Loucy (cell line): Measurements from ENCODE around the gene OVOL3.

Experiments used
- H2AFZ ChIP-seq: fragments of 200-600 bp; sonication (generic); 2 replicates; pipeline ENCODE4 v1.6.0; 2016; ENCODE audit warnings: antibody characterized with exemption, mild to moderate bottlenecking, low read length, moderate library complexity
- H3F3A ChIP-seq: fragments of 200-600 bp; 2 replicates; pipeline ENCODE4 v1.6.0; 2016; ENCODE audit warnings: antibody characterized with exemption, low read depth, mild to moderate bottlenecking
- H3K27me3 ChIP-seq: fragments of 200-600 bp; sonication (generic); 2 replicates; pipeline ENCODE4 v1.6.1; 2014; ENCODE audit warnings: low read length, mild to moderate bottlenecking; ENCODE audit not compliant: insufficient read depth, poor library complexity, severe bottlenecking
- H3K36me3 ChIP-seq: fragments of 200-600 bp; sonication (generic); 2 replicates; pipeline ENCODE4 v1.6.1; 2016; ENCODE audit warnings: low read length; ENCODE audit not compliant: insufficient read depth
- H3K4me1 ChIP-seq: fragments of 200-600 bp; sonication (generic); 2 replicates; pipeline ENCODE4 v1.5.1; 2014; ENCODE audit warnings: low read length, mild to moderate bottlenecking; ENCODE audit not compliant: insufficient read depth, poor library complexity, severe bottlenecking
- H3K4me2 ChIP-seq: fragments of 200-600 bp; sonication (generic); 2 replicates; pipeline ENCODE4 v1.6.0; 2014; ENCODE audit warnings: antibody characterized with exemption, low read length, low read depth, mild to moderate bottlenecking; ENCODE audit not compliant: poor library complexity, severe bottlenecking
- H3K4me3 ChIP-seq: fragments of 200-600 bp; sonication (generic); 2 replicates; pipeline ENCODE4 v1.5.1; 2014; ENCODE audit warnings: low read length, mild to moderate bottlenecking, mixed read lengths; ENCODE audit not compliant: poor library complexity, severe bottlenecking
- H3K79me2 ChIP-seq: fragments of 200-600 bp; sonication (generic); 2 replicates; pipeline ENCODE4 v1.6.1; 2014; ENCODE audit warnings: low read length; ENCODE audit not compliant: insufficient read depth
- H3K9ac ChIP-seq: fragments of 200-600 bp; sonication (generic); 2 replicates; pipeline ENCODE4 v1.6.0; 2014; ENCODE audit warnings: mild to moderate bottlenecking, low read depth, low read length, moderate library complexity; ENCODE audit not compliant: poor library complexity, severe bottlenecking
- H3K9me2 ChIP-seq: fragments of 200-600 bp; sonication (generic); replicated peaks from 2 replicates; pipeline ENCODE4 v1.6.1; 2016; ENCODE audit warnings: low read depth, low read length, mixed read lengths
- H3K9me3 ChIP-seq: fragments of 200-600 bp; sonication (generic); 2 replicates; pipeline ENCODE4 v1.6.1; 2014; ENCODE audit warnings: mild to moderate bottlenecking, antibody characterized with exemption, low read length, low read depth; ENCODE audit not compliant: insufficient read depth
- H4K20me1 ChIP-seq: fragments of 200-600 bp; sonication (generic); 2 replicates; pipeline ENCODE4 v1.6.0; 2014; ENCODE audit warnings: antibody characterized with exemption, low read length, mild to moderate bottlenecking; ENCODE audit not compliant: insufficient read depth, poor library complexity, severe bottlenecking
- EZH2phosphoT487 ChIP-seq: fragments of 200-600 bp; IDR thresholded peaks from 2 replicates; pipeline ENCODE4 v1.6.1; 2018; ENCODE audit warnings: antibody characterized with exemption, mild to moderate bottlenecking, moderate library complexity, borderline replicate concordance
- TF ChIP-seq, protein P1 (sequence below): fragments of 200-600 bp; sonication (generic); conservative IDR thresholded peaks from 2 replicates; pipeline ENCODE4 v1.5.1; 2014; ENCODE audit warnings: mild to moderate bottlenecking, antibody characterized with exemption, low read length

OVOL3 gene

DNA sequence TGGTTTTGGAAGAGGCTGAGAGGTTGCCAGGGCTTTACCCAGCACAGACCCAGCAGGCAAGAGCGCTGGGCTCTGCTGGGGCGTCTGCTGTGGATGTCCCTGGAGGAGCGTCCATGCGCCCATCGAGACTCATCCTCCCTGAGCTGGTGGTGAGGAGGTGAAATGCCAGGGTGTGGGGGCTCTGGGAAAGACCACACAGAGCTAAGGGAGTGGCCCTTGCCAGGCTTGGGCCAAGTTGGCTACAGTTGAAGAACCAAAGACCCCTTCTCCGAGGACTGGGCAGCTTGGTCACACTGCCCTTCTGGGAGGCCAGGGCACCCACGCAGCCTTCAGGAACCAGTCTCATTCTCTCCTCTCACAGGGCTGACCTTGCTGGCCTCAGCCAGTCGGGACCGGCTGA is 24.6 kb upstream of the OVOL3 start:
- Histone ChIP-seq H2AFZ (no peak overlapping the region), H3F3A (no peaks in the 10 kb centered on the region), H4K20me1 (no peaks in the 10 kb centered on the region), H3K4me1 (no peaks in the 10 kb centered on the region), H3K4me2 (no peak overlapping the region), H3K9ac (no peak overlapping the region), H3K4me3 (no peak overlapping the region), H3K27me3 (no peaks in the 10 kb centered on the region), H3K79me2 (no peaks in the 10 kb centered on the region), H3K9me3 (no peaks in the 10 kb centered on the region), H3K36me3 (peaks cover 92% of the 10 kb centered on the region; the same call in 1 of the 2 replicates), H3K9me2 (no peaks in the 10 kb centered on the region)
- TF ChIP-seq EZH2phosphoT487, result no peak
- TF ChIP-seq, protein P1, sequence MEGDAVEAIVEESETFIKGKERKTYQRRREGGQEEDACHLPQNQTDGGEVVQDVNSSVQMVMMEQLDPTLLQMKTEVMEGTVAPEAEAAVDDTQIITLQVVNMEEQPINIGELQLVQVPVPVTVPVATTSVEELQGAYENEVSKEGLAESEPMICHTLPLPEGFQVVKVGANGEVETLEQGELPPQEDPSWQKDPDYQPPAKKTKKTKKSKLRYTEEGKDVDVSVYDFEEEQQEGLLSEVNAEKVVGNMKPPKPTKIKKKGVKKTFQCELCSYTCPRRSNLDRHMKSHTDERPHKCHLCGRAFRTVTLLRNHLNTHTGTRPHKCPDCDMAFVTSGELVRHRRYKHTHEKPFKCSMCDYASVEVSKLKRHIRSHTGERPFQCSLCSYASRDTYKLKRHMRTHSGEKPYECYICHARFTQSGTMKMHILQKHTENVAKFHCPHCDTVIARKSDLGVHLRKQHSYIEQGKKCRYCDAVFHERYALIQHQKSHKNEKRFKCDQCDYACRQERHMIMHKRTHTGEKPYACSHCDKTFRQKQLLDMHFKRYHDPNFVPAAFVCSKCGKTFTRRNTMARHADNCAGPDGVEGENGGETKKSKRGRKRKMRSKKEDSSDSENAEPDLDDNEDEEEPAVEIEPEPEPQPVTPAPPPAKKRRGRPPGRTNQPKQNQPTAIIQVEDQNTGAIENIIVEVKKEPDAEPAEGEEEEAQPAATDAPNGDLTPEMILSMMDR, result no peak

DNA sequence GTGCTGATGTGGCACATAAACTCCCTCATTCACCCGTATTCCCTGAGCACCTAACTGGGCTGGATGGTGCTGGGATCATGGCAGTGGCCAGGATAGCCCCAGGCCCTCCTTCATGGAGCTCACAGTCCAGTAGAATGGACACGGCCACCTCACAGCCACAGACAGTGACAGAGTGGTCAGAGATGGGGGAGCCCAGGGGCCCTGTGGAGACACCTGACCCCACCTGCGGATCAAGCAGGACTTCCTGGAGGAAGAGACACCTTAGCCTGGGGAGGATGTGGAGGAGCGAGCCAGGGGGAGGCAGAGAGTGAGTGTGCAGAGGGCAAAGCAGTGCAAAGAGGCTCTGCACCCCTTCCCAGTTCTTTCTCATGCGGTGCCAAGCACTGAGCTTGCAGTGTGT is 21.1 kb upstream of the OVOL3 start:
- no peak overlapping the region for H3K4me3 ChIP-seq
- H3K9me2 ChIP-seq, result no peaks in the 10 kb centered on the region
- H3K79me2 ChIP-seq, result no peaks in the 10 kb centered on the region
- no peaks in the 10 kb centered on the region for H3F3A ChIP-seq
- H3K9me3 ChIP-seq, result no peaks in the 10 kb centered on the region
- H2AFZ ChIP-seq, result no peak overlapping the region
- H3K4me1 ChIP-seq, result no peaks in the 10 kb centered on the region
- no peak overlapping the region for H3K9ac ChIP-seq
- no peak for TF ChIP-seq EZH2phosphoT487
- TF ChIP-seq, protein P1, result no peak
- H3K36me3 ChIP-seq, result peaks cover 87% of the 10 kb centered on the region; the same call in 1 of the 2 replicates
- H4K20me1 ChIP-seq, result no peaks in the 10 kb centered on the region
- no peaks in the 10 kb centered on the region for H3K27me3 ChIP-seq
- no peak overlapping the region for H3K4me2 ChIP-seq

DNA sequence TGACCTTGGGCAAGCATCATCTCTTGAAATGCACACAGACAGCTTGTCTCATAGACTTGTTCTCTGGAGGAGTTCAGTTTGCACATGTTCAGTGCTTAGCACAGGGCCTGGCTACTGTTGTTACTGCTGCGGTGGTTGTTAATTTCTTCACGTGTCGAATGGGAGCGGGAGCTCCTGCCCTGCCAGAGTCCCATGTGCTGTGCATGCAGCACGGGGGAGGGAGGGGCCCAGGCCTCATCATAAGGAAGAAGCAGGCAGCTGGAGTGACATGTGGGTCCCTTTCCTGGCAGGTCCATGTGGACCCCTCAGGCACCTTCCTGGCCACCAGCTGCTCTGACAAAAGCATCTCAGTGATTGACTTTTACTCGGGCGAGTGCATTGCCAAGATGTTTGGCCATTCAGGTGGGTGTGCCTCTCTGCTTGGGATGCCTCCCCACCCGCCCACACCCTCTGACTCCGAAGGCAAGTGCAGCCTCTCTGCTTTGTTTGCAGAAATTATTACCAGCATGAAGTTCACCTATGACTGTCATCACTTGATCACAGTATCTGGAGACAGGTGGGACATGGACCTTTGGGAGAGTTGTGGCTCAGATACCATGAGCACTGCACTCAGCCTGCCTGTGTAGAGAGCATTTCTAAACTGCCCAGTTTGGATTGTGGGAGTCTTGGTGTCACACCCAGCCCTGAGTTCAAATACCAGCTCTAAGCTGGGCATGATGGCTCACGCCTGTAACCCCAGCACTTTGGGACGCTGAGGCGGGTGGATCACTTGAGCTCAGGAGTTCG is 19.8 kb upstream of the OVOL3 start:
- peaks cover 84% of the 10 kb centered on the region; the same call in 1 of the 2 replicates for H3K36me3 ChIP-seq
- H3K4me2 ChIP-seq, result no peak overlapping the region
- H3F3A ChIP-seq, result no peaks in the 10 kb centered on the region
- H3K9ac ChIP-seq, result no peak overlapping the region
- H3K4me3 ChIP-seq, result no peak overlapping the region
- no peaks in the 10 kb centered on the region for H3K9me2 ChIP-seq
- no peaks in the 10 kb centered on the region for H3K9me3 ChIP-seq
- no peaks in the 10 kb centered on the region for H3K27me3 ChIP-seq
- no peaks in the 10 kb centered on the region for H3K4me1 ChIP-seq
- H3K79me2 ChIP-seq, result no peaks in the 10 kb centered on the region
- H2AFZ ChIP-seq, result no peak overlapping the region
- TF ChIP-seq, protein P1, result no peak
- TF ChIP-seq EZH2phosphoT487, result no peak
- H4K20me1 ChIP-seq, result no peaks in the 10 kb centered on the region
